Endothelial cell of umbilical vein (primary cell): ENCODE results near the gene FOXP1.

Experiments
- EZH2 ChIP-seq: IDR thresholded peaks from 2 replicates; pipeline ENCODE4 v1.6.1; 2012; ENCODE audit warnings: borderline replicate concordance, low read depth, mild to moderate bottlenecking, moderate library complexity, low read length, inconsistent platforms; ENCODE audit not compliant: severe bottlenecking
- FOS ChIP-seq: IDR thresholded peaks from 2 replicates; pipeline ENCODE4 v1.6.1; 2011; ENCODE audit warnings: mild to moderate bottlenecking, low read length, moderate library complexity, borderline replicate concordance; ENCODE audit not compliant: insufficient read depth
- GATA2 ChIP-seq: IDR thresholded peaks from 2 replicates; pipeline ENCODE4 v1.7.0; 2011; ENCODE audit warnings: low read depth, mild to moderate bottlenecking, moderate library complexity, mixed read lengths, low read length; ENCODE audit not compliant: insufficient read length, insufficient read depth
- JUN ChIP-seq: IDR thresholded peaks from 2 replicates; pipeline ENCODE4 v1.6.1; 2011; ENCODE audit warnings: borderline replicate concordance, low read depth; ENCODE audit not compliant: insufficient read length, insufficient read depth
- MYC ChIP-seq: IDR thresholded peaks from one replicate; pipeline ENCODE4 v1.6.1; 2011; ENCODE audit warnings: mild to moderate bottlenecking, low read depth, low read length
- POLR2A ChIP-seq: IDR thresholded peaks from 2 replicates; pipeline ENCODE4 v1.6.1; 2012; ENCODE audit warnings: low read depth, mild to moderate bottlenecking, control low read depth, low read length
- POLR2AphosphoS5 ChIP-seq: IDR thresholded peaks from 2 replicates; pipeline ENCODE4 v1.6.1; 2012; ENCODE audit warnings: low read depth, mild to moderate bottlenecking, control low read depth, low read length, moderate library complexity; ENCODE audit not compliant: insufficient read depth
- TF ChIP-seq, protein P1 (sequence below), 2 donors: IDR thresholded peaks; 1 replicate in 1 of 2; 2 replicates in 1 of 2; pipeline ENCODE4 v1.5.1; 2011; ENCODE audit warnings: low read length in 2 of 2, mild to moderate bottlenecking in 2 of 2, moderate library complexity in 2 of 2, control low read depth in 1 of 2, inconsistent platforms in 1 of 2, low read depth in 1 of 2; ENCODE audit not compliant: insufficient read depth in 1 of 2; ENCODE audit errors: extremely low read depth in 1 of 2
- TF ChIP-seq, protein P2 (sequence below): IDR thresholded peaks from 2 replicates; pipeline ENCODE4 v1.6.1; 2011; ENCODE audit not compliant: insufficient read depth, insufficient read length

DNA sequence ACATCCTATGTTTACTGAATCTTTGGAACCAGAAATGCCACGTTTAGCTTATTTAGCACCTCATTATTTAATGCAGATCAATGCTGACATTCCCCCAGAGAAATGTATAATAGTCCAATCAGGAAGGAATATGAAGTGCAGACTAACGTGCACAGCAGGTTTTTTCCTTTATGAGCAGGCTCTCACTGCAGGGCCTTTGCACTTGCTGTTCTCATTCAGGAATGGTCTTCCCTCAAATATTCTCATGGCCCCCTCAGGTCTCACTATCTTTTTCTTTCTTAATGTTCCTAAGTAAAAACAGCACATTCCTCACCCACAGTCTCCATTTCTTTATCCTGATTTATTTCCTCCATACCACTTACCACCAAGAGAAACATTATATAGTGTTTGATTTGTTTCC, 174.6 kb downstream of the FOXP1 start:
- TF ChIP-seq POLR2AphosphoS5 (no peak), POLR2A (no peak), GATA2 (no peak), MYC (no peak), EZH2 (no peak), FOS (no peak), JUN (no peak)
- TF ChIP-seq, protein P1, sequence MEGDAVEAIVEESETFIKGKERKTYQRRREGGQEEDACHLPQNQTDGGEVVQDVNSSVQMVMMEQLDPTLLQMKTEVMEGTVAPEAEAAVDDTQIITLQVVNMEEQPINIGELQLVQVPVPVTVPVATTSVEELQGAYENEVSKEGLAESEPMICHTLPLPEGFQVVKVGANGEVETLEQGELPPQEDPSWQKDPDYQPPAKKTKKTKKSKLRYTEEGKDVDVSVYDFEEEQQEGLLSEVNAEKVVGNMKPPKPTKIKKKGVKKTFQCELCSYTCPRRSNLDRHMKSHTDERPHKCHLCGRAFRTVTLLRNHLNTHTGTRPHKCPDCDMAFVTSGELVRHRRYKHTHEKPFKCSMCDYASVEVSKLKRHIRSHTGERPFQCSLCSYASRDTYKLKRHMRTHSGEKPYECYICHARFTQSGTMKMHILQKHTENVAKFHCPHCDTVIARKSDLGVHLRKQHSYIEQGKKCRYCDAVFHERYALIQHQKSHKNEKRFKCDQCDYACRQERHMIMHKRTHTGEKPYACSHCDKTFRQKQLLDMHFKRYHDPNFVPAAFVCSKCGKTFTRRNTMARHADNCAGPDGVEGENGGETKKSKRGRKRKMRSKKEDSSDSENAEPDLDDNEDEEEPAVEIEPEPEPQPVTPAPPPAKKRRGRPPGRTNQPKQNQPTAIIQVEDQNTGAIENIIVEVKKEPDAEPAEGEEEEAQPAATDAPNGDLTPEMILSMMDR (IDR thresholded peaks at IDR 0.05; ENCODE audit: extremely low read depth in 1 of 2, insufficient read depth in 1 of 2, low read depth in 1 of 2, low read length in 2 of 2): no peak
- TF ChIP-seq, protein P2, sequence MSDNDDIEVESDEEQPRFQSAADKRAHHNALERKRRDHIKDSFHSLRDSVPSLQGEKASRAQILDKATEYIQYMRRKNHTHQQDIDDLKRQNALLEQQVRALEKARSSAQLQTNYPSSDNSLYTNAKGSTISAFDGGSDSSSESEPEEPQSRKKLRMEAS: no peak
